HG02973 (cell line): Measurements from ENCODE around the gene FLNB.

Source experiments
- ATAC-seq: cut with Tn5 transposase; IDR thresholded peaks from one replicate; pipeline ENCODE4 v1.9.1; 2021; ENCODE audit warnings: moderate library complexity; ENCODE audit not compliant: unreplicated experiment

Gene FLNB

GRCh38 chr3:58072763-58073130 is 64.5 kb downstream of the FLNB start:
- ATAC-seq = no peak

GRCh38 chr3:58073301-58074108 is 65.3 kb downstream of the FLNB start:
- ATAC-seq = peak; percentile 24

- ATAC-seq = peak; percentile 44
These were observed 66.0 kb downstream of the FLNB start for GRCh38 chr3:58074116-58074715.

- no peak for ATAC-seq
These were observed 66.8 kb downstream of the FLNB start for GRCh38 chr3:58074997-58075396.

GRCh38 chr3:58077596-58078285 is 69.5 kb downstream of the FLNB start:
- no peak for ATAC-seq

GRCh38 chr3:58078610-58079009 is 70.4 kb downstream of the FLNB start:
- no peak for ATAC-seq

GRCh38 chr3:58079773-58080172 is 71.6 kb downstream of the FLNB start:
- no peak for ATAC-seq

GRCh38 chr3:58082047-58082446 is 73.8 kb downstream of the FLNB start:
- no peak for ATAC-seq

GRCh38 chr3:58084166-58084565 is 75.9 kb downstream of the FLNB start:
- no peak for ATAC-seq

- ATAC-seq = peak; percentile 72
These were observed 76.7 kb downstream of the FLNB start for GRCh38 chr3:58084788-58085543.

GRCh38 chr3:58085616-58086015 is 77.4 kb downstream of the FLNB start:
- peak; percentile 32 for ATAC-seq

GRCh38 chr3:58088501-58088900 is 80.3 kb downstream of the FLNB start:
- no peak for ATAC-seq

GRCh38 chr3:58090351-58090750 is 82.1 kb downstream of the FLNB start:
- no peak for ATAC-seq

- no peak for ATAC-seq
These were observed 84.3 kb downstream of the FLNB start for GRCh38 chr3:58092521-58092920.

- ATAC-seq = no peak
These were observed 85.5 kb downstream of the FLNB start for GRCh38 chr3:58093574-58094195.

GRCh38 chr3:58094657-58095056 is 86.4 kb downstream of the FLNB start:
- ATAC-seq = no peak

GRCh38 chr3:58095603-58096138 is 87.4 kb downstream of the FLNB start:
- no peak for ATAC-seq

- ATAC-seq = no peak
These were observed 90.3 kb downstream of the FLNB start for GRCh38 chr3:58098531-58098930.

- ATAC-seq = no peak
These were observed 91.6 kb downstream of the FLNB start for GRCh38 chr3:58099865-58100264.

- ATAC-seq = no peak
These were observed 93.5 kb downstream of the FLNB start for GRCh38 chr3:58101499-58102389.
